Loucy (cell line): ENCODE data around the gene MYH9.

Experiments used
- EZH2phosphoT487 ChIP-seq: fragments of 200-600 bp; IDR thresholded peaks from 2 replicates; pipeline ENCODE4 v1.6.1; 2018; ENCODE audit warnings: antibody characterized with exemption, mild to moderate bottlenecking, moderate library complexity, borderline replicate concordance
- TF ChIP-seq, protein P1 (sequence below): fragments of 200-600 bp; sonication (generic); conservative IDR thresholded peaks from 2 replicates; pipeline ENCODE4 v1.5.1; 2014; ENCODE audit warnings: mild to moderate bottlenecking, antibody characterized with exemption, low read length

DNA sequence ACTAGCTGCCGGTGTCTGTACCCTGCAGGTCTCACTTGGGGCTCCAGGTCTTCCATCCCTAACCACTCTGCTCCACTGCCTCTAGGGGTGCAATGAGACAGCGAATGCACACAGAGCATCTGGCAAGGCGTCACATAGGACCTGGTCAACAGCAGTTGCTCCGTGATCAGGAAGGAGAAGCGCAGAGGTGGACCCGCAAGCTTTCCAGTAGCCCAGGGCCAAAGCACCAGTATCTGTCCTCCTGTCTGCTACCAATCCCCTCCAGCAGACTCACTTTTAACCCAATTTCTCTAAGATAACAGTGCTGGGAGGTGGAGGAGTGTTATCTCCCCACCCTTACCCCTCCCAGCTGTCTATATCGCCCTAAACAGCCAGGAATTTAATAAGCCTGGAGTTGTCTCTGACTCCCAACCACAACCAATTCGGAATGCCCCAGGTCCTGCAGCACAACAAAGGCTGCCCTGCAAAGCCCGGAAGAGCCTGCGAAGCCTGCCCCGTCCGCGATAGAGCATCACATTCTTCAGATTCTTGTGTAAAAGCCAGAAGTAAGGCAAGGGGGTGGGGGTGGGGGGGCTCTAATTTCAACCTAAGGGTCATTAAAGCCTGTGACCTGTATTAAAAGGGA is 19.3 kb downstream of the MYH9 start:
- TF ChIP-seq, protein P1, sequence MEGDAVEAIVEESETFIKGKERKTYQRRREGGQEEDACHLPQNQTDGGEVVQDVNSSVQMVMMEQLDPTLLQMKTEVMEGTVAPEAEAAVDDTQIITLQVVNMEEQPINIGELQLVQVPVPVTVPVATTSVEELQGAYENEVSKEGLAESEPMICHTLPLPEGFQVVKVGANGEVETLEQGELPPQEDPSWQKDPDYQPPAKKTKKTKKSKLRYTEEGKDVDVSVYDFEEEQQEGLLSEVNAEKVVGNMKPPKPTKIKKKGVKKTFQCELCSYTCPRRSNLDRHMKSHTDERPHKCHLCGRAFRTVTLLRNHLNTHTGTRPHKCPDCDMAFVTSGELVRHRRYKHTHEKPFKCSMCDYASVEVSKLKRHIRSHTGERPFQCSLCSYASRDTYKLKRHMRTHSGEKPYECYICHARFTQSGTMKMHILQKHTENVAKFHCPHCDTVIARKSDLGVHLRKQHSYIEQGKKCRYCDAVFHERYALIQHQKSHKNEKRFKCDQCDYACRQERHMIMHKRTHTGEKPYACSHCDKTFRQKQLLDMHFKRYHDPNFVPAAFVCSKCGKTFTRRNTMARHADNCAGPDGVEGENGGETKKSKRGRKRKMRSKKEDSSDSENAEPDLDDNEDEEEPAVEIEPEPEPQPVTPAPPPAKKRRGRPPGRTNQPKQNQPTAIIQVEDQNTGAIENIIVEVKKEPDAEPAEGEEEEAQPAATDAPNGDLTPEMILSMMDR: no peak
- TF ChIP-seq EZH2phosphoT487: no peak
